Neural cell (in vitro differentiated cells): ENCODE results near the gene OCIAD2. TPM values are rescaled to one million over a fixed set of nuclear protein-coding genes. Genes with fewer than 3 reads are reported as not detected.

Source experiments
- H2AFZ ChIP-seq: fragments of 200-600, 300-800 bp; sonication (generic), shearing (Covaris generic); 2 replicates; pipeline ENCODE4 v1.6.0; 2014; ENCODE audit warnings: low read depth, mild to moderate bottlenecking, antibody characterized with exemption, low read length, moderate library complexity
- H3F3A ChIP-seq: fragments of 200-600 bp; shearing (Covaris generic); 2 replicates; pipeline ENCODE4 v1.6.1; 2016; ENCODE audit warnings: mild to moderate bottlenecking, moderate library complexity, mixed read lengths, antibody characterized with exemption, low read length; ENCODE audit not compliant: insufficient read depth, poor library complexity, severe bottlenecking
- H3K27ac ChIP-seq: fragments of 200-600, 300-800 bp; sonication (generic), shearing (Covaris generic); 2 replicates; pipeline ENCODE4 v1.5.1; 2014; ENCODE audit warnings: mild to moderate bottlenecking, low read length, moderate library complexity
- H3K27me3 ChIP-seq: fragments of 300-800, 200-600 bp; sonication (generic), shearing (Covaris generic); 2 replicates; pipeline ENCODE4 v1.6.0; 2014; ENCODE audit warnings: mild to moderate bottlenecking, low read depth, low read length, moderate library complexity; ENCODE audit not compliant: insufficient read depth
- H3K36me3 ChIP-seq: fragments of 300-800, 200-600 bp; sonication (generic), shearing (Covaris generic); 2 replicates; pipeline ENCODE4 v1.5.1; 2014; ENCODE audit warnings: mild to moderate bottlenecking, antibody characterized with exemption, low read length, moderate library complexity; ENCODE audit not compliant: insufficient read depth
- H3K4me2 ChIP-seq: fragments of 300-800, 200-600 bp; sonication (generic), shearing (Covaris generic); 2 replicates; pipeline ENCODE4 v1.6.0; 2014; ENCODE audit warnings: mild to moderate bottlenecking, low read length
- H3K4me3 ChIP-seq: fragments of 300-800, 200-600 bp; sonication (generic), shearing (Covaris generic); 2 replicates; pipeline ENCODE4 v1.5.1; 2014; ENCODE audit warnings: mild to moderate bottlenecking, low read length, moderate library complexity
- H3K79me2 ChIP-seq: fragments of 200-600 bp; shearing (Covaris generic); replicated peaks from 2 replicates; pipeline ENCODE4 v1.6.0; 2014; ENCODE audit warnings: mild to moderate bottlenecking, low read length, moderate library complexity; ENCODE audit not compliant: insufficient read depth
- H3K9ac ChIP-seq: fragments of 300-800, 200-600 bp; sonication (generic), shearing (Covaris generic); 2 replicates; pipeline ENCODE4 v1.6.1; 2016; ENCODE audit warnings: mild to moderate bottlenecking, low read length, mixed read lengths
- H3K9me2 ChIP-seq: fragments of 200-600 bp; shearing (Covaris generic); 2 replicates; pipeline ENCODE4 v1.6.1; 2016; ENCODE audit warnings: mild to moderate bottlenecking, low read length, mixed read lengths; ENCODE audit not compliant: insufficient read depth
- H3K9me3 ChIP-seq: fragments of 200-600, 300-800 bp; sonication (generic), shearing (Covaris generic); 2 replicates; pipeline ENCODE4 v1.6.1; 2016; ENCODE audit warnings: mild to moderate bottlenecking, mixed run types, low read length, moderate library complexity, mixed read lengths
- H4K20me1 ChIP-seq: fragments of 200-600 bp; shearing (Covaris generic); 2 replicates; pipeline ENCODE4 v1.6.1; 2016; ENCODE audit warnings: mild to moderate bottlenecking, mixed run types; ENCODE audit not compliant: insufficient read depth
- CTCF ChIP-seq: fragments of 450-650 bp; IDR thresholded peaks from 2 replicates; pipeline ENCODE4 v1.5.1; 2014; ENCODE audit warnings: antibody characterized with exemption, mild to moderate bottlenecking, moderate library complexity; ENCODE audit not compliant: poor library complexity, severe bottlenecking
- EP300 ChIP-seq: fragments of 450-650 bp; conservative IDR thresholded peaks from 2 replicates; pipeline ENCODE4 v1.6.1; 2014; ENCODE audit warnings: antibody characterized with exemption, mild to moderate bottlenecking, moderate library complexity; ENCODE audit not compliant: poor library complexity, severe bottlenecking
- EZH2 ChIP-seq: fragments of 200-600, 300-800 bp; shearing (Covaris generic), sonication (generic); IDR thresholded peaks from 2 replicates; pipeline ENCODE4 v1.6.1; 2014; ENCODE audit warnings: antibody characterized with exemption, low read length, borderline replicate concordance, mild to moderate bottlenecking; ENCODE audit not compliant: insufficient read depth, poor library complexity, severe bottlenecking
- MXI1 ChIP-seq: fragments of 450-650 bp; conservative IDR thresholded peaks from 2 replicates; pipeline ENCODE4 v1.6.1; 2014; ENCODE audit warnings: antibody characterized with exemption, mild to moderate bottlenecking; ENCODE audit not compliant: poor library complexity, severe bottlenecking
- POLR2AphosphoS5 ChIP-seq: IDR thresholded peaks from 2 replicates; pipeline ENCODE4 v1.6.1; 2012
- RAD21 ChIP-seq: fragments of 450-650 bp; conservative IDR thresholded peaks from 2 replicates; pipeline ENCODE4 v1.6.1; 2014; ENCODE audit warnings: antibody characterized with exemption, mild to moderate bottlenecking, moderate library complexity
- REST ChIP-seq: IDR thresholded peaks from 2 replicates; pipeline ENCODE4 v1.6.1; 2012; ENCODE audit warnings: borderline replicate concordance
- SMC3 ChIP-seq: fragments of 450-650 bp; conservative IDR thresholded peaks from 2 replicates; pipeline ENCODE4 v1.6.1; 2014; ENCODE audit warnings: antibody characterized with exemption, mild to moderate bottlenecking, moderate library complexity; ENCODE audit not compliant: poor library complexity
- TAF1 ChIP-seq: IDR thresholded peaks from 2 replicates; pipeline ENCODE4 v1.6.1; 2012; ENCODE audit warnings: low read depth
- polyA plus RNA-seq: library from polyadenylated mRNA; depleted of rRNA; stranded (reverse); fragments of >200 nt; gene quantifications from 2 replicates; pipeline ENCODE4 v1.2.3, GENCODE V29; 2014

Gene OCIAD2
- polyA plus RNA-seq, 1 donor from 2014 or later = 67.2 TPM

DNA sequence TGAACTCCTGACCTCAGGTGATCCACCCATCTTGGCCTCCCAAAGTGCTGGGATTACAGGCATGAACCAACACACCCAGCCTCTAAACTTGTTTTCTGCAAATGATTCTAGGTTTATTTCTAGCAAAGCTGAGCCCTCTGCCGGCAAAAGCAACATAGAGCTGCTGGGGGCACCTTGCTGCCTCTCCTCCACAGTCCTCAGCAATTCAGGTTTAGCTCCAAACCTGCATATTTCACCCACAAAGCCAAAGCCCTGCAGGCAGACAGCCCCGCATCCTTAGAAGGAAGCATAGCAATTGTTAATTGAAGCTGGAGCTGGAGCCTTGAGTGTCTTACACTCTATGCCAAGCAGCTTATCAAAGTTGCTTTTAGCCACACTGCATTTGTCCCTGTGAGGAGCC is 24.9 kb upstream of the OCIAD2 start:
- Histone ChIP-seq H2AFZ (no peak overlapping the region), H3K4me2 (no peak overlapping the region), H3K9me3 (no peaks in the 10 kb centered on the region), H4K20me1 (no peaks in the 10 kb centered on the region), H3K27ac (no peak overlapping the region), H3K79me2 (no peaks in the 10 kb centered on the region), H3K4me3 (no peak overlapping the region), H3K27me3 (no peaks in the 10 kb centered on the region), H3K9ac (no peak overlapping the region), H3K9me2 (no peaks in the 10 kb centered on the region), H3K36me3 (no peaks in the 10 kb centered on the region), H3F3A (no peaks in the 10 kb centered on the region)
- TF ChIP-seq SMC3 = no peak
- no peak for TF ChIP-seq POLR2AphosphoS5
- TF ChIP-seq MXI1 = no peak
- TF ChIP-seq RAD21 = no peak
- no peak for TF ChIP-seq EP300
- TF ChIP-seq CTCF = no peak
- TF ChIP-seq REST = no peak
- TF ChIP-seq EZH2 = no peak
- no peak for TF ChIP-seq TAF1

GRCh38 chr4:48930654-48931053 is 24.1 kb upstream of the OCIAD2 start:
- H3K9ac ChIP-seq = no peak overlapping the region
- no peaks in the 10 kb centered on the region for H3K9me2 ChIP-seq
- H3K4me3 ChIP-seq = no peak overlapping the region
- H3F3A ChIP-seq = no peaks in the 10 kb centered on the region
- no peaks in the 10 kb centered on the region for H3K27me3 ChIP-seq
- TF ChIP-seq CTCF = no peak
- TF ChIP-seq EZH2 = no peak
- TF ChIP-seq TAF1 = no peak
- TF ChIP-seq RAD21 = no peak
- TF ChIP-seq SMC3 = no peak
- TF ChIP-seq EP300 = no peak
- TF ChIP-seq MXI1 = no peak
- no peak for TF ChIP-seq REST
- TF ChIP-seq POLR2AphosphoS5 = no peak
- H3K9me3 ChIP-seq = no peaks in the 10 kb centered on the region
- H3K36me3 ChIP-seq = no peaks in the 10 kb centered on the region
- H3K27ac ChIP-seq = no peak overlapping the region
- no peak overlapping the region for H2AFZ ChIP-seq
- H3K4me2 ChIP-seq = no peak overlapping the region
- no peaks in the 10 kb centered on the region for H3K79me2 ChIP-seq
- H4K20me1 ChIP-seq = no peaks in the 10 kb centered on the region
